Activated effector memory CD4-positive, alpha-beta T cell treated with Interleukin-2 at 50 U/mL for 16 hours (primary cell): ENCODE data around the gene ANKRD63.

Source experiments
- DNase-seq: peaks from one replicate; pipeline ENCODE4 v3.0.0-alpha.2; 2020

ANKRD63 gene

DNA sequence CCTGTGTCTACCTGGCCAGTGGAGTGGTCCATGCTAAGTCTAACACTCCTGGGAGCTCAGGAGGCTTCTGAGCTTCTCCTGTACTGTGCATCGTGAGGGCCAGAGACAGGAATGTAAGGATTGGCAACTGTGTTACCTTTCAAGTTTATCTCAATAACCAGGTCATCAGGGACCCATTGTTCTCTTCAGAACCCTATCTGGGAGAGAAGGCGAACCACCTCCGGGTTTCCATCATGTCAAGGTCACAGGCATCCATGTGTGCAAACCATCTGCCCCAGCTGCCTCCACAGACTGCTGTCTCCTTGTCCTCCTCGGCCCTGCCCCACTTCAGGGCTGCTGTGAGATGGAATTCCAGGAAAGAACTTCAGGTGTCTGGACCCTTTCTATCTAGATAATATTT is 5.9 kb downstream of the ANKRD63 start:
- no peak for DNase-seq

DNA sequence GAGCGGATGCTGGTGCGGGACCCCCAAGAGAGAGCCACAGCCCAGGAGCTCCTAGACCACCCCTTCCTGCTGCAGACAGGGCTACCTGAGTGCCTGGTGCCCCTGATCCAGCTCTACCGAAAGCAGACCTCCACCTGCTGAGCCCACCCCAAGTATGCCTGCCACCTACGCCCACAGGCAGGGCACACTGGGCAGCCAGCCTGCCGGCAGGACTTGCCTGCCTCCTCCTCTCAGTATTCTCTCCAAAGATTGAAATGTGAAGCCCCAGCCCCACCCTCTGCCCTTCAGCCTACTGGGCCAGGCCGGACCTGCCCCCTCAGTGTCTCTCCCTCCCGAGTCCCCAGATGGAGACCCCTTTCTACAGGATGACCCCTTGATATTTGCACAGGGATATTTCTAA is 6.9 kb downstream of the ANKRD63 start:
- no peak for DNase-seq

DNA sequence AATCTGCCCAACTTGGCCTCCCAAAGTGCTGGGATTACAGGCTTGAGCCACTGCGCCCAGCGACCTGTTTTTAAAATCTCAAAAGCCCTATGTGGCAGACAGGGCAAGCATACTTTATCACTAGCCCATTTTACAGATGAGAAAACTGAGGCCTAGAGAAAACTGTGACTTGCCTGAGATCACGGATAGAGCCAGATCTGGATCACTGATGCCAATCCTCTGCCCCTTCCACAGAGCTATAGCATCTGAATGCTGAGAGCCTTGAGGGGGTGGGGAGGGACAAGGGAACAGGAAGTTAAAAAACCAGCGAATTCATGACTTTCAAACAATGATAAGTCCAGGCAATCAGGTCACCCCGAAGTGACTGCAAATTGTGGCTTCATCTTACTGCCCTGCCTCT is 7.3 kb downstream of the ANKRD63 start:
- no peak for DNase-seq

DNA sequence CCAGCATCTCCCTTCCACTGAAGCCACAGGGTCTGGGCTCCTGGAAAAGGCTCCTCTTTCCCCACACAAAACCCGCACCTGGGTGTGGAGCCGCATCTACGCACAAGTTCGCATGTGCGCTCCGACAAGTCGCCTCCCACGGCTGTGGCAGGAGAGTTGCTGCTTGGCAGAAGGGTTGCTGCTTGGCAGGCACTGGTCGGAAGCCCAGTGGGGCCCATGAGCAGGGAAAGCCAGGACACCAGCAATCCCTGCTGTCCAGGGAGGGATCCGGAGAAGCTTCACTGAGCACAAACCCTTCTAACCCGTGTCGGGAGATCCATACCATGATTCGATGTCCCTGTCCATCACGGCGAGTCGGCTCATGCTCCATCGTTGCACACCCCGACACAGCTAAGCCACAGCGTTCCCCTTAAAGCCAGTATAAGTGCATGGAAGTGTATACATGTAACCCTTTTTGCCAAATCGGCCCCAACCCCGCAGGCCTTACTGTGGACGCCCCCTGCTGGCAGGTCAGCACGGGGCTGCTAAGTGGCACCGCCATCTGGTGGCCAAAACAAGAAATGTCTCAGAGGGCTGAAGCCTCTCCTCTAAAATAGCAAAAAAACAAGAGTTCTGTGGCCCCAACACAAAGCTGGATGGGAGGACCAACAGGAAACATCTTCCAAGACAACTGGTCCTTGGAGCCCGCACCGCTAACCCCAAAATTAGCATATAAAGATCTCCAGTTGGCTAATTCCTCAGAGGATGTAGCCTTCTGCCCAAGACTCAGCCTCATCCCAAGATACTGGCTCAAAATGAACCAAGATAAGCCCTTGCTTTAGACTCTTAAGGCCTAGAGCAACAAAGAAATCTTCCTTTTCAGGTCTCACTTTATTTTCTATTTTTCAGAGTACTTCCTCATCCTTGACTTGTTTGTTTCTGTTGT is 8.3 kb downstream of the ANKRD63 start:
- DNase-seq, result peak; percentile 82

DNA sequence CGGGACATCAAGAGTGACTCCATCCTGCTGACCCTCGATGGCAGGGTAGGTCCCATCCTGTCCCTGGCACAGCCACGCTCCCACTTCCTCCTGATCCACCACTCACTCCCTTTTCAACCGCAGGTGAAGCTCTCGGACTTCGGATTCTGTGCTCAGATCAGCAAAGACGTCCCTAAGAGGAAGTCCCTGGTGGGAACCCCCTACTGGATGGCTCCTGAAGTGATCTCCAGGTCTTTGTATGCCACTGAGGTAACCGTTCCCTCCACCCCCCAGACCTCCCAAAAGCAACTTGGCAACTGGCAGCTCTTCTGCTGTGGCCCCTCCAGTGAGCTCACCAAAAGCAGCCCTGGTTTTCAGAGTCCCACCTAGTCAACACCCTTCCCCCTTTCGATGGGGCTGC is 9.4 kb downstream of the ANKRD63 start:
- no peak for DNase-seq

DNA sequence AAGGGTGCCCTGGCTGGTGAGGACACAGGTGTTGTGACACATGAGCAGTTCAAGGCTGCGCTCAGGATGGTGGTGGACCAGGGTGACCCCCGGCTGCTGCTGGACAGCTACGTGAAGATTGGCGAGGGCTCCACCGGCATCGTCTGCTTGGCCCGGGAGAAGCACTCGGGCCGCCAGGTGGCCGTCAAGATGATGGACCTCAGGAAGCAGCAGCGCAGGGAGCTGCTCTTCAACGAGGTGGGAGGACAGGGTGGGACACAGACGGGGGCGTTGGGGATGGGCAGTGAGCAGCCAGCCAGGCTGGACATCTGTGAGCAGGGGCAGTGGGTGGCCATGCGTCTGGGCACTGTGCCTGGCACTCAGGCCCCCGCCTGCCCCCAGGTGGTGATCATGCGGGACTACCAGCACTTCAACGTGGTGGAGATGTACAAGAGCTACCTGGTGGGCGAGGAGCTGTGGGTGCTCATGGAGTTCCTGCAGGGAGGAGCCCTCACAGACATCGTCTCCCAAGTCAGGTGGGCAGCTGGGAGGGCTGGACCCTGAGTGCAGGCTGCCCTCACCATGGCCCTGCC is 10.3 kb downstream of the ANKRD63 start:
- no peak for DNase-seq

DNA sequence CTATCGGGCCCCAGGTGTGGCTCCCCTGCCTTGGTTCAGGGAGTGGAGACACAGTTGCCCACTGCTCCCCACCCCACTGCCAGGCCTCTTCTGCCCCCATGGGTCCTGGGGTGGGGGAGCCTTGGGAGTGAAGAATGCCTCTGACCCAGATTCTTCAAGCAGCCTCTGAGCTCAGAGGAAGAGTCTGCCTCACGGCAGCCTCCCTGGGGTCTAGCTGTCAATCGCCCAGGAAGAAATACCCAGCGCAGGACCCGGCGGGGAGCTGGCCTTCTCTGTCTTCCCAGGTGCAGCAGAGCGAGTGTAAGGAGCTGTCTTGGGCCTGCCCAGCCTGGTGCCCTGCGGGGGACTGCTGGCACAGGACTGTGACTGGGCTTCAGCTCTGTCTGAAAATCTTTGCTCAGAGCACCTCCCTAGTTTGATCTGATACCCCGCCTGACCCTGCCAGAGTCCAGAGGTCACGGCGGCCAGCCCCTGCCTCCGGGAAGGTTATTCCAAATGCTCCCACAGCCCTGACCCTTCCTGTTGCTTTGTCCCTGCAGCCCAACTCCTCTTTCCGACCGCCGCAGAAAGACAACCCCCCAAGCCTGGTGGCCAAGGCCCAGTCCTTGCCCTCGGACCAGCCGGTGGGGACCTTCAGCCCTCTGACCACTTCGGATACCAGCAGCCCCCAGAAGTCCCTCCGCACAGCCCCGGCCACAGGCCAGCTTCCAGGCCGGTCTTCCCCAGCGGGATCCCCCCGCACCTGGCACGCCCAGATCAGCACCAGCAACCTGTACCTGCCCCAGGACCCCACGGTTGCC is 11.0 kb downstream of the ANKRD63 start:
- no peak for DNase-seq

DNA sequence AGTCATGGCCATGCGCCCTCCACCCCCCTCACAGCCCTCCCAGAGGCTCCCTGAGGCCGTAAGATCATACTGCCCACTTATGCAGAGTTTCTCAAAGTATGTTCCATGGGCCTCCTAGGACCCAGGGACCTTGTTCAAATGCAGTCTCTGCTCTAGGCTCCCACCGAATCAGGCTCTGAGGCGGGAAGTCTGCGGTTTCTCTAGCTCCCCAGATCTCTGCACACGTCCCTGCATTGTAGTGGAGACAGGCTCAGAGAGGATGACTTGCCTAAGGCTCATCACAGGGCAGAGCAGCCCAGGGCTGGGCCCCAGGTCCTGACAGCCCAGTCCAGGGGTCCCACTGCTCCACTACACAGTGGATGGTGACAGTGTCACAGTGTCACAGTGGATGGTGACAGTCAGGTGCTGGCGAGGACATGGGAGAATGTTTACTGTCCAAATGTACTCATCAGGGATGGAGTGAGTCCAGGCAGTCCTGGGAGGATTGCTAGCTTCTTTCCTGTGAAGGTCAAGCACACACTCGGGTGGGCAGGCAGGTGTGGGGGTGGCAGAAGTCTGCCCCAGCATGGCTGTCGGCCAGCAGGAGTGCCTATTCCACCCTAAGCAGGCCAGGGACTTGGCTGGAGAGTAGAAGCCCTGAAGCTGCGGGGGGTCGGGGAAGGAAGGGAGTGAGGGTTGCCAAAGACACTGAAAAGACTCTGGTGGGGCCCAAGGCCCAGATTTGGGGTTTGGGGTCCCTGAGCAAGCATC is 12.4 kb downstream of the ANKRD63 start:
- DNase-seq, result no peak

DNA sequence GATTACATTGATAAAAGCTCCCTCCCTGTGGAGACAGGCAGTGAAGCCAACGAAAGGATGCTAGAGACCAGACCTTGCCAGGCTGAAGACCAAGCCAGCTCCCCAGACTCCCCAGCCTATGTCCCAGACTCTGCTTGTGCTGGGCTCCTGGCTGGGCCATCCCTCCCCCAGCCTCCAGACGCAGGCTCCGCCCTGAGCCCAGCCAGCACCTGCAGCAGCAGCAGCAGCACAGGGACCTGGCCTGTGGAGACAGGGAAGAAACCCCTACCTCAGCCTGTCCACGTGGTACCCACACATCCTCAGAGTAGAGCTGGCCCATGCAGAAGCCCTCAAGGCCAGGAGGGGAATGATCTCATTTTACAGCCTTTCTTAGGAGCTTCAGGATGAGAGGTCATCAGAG is 13.3 kb downstream of the ANKRD63 start:
- DNase-seq, result no peak

DNA sequence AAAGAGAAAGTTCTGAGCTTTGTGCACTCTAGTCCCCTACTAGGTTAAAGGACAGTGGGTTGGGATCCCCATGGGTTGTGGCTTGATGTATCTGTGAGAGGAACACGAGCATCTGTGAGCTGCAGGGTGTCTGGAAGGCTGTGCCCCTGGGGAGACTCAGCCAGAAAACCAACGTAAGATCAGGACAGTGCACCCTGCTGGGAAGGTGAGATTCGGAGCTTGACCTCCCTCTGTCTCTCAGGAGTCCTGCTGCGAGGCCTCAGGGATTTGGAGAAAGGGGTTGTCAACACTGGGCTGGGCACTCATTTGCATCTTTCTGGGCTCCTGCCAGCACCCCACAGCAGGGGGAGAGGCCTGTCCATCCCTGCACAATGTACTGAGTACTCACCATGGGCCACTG is 15.2 kb downstream of the ANKRD63 start:
- DNase-seq, result no peak

DNA sequence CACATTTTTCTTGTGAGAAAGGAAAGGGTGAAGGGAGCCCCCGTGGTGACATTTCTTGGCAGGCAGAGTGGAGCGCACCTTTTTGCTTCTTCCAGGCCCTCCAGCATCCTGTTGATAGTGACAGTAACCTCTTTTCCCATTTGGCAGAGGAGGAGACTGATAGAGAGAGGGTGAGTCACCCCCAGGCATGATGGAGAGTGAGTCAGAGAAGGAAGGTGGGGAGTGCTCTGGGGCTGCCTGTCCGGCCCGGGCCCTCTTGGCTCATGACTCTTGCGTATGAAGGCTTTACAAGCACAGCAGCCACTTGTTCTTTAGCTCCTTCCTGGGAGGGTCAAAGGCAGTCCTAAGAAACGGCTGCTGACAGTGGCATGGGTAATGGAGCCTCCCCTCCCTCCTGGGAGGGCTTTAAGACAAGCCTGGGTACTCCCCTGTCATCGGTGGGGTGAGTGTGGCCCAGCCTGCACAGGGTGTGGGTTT is 16.0 kb downstream of the ANKRD63 start:
- DNase-seq, result no peak

DNA sequence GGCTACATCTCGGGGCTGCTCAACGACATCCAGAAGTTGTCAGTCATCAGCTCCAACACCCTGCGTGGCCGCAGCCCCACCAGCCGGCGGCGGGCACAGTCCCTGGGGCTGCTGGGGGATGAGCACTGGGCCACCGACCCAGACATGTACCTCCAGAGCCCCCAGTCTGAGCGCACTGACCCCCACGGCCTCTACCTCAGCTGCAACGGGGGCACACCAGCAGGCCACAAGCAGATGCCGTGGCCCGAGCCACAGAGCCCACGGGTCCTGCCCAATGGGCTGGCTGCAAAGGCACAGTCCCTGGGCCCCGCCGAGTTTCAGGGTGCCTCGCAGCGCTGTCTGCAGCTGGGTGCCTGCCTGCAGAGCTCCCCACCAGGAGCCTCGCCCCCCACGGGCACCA is 17.0 kb downstream of the ANKRD63 start:
- DNase-seq, result no peak

DNA sequence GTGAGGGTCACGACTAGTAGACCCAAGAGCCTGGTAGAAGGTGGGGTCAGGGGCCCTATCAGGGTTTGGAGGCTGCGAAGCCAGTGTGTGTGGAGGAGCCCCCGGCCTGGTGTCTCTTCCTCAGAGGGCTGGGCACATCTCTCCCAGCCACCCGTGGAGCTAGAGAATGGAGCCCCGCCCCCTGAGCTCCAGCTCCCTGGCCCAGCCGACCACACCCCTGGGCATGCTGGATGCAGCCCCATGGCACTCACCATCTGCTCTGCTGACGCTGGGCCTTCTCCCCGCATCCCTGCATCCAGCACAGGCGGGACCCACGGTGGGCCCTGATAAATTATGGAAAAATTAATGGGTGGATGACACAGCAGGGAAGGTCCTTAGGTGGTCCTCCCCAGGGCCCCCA is 17.5 kb downstream of the ANKRD63 start:
- DNase-seq, result no peak

DNA sequence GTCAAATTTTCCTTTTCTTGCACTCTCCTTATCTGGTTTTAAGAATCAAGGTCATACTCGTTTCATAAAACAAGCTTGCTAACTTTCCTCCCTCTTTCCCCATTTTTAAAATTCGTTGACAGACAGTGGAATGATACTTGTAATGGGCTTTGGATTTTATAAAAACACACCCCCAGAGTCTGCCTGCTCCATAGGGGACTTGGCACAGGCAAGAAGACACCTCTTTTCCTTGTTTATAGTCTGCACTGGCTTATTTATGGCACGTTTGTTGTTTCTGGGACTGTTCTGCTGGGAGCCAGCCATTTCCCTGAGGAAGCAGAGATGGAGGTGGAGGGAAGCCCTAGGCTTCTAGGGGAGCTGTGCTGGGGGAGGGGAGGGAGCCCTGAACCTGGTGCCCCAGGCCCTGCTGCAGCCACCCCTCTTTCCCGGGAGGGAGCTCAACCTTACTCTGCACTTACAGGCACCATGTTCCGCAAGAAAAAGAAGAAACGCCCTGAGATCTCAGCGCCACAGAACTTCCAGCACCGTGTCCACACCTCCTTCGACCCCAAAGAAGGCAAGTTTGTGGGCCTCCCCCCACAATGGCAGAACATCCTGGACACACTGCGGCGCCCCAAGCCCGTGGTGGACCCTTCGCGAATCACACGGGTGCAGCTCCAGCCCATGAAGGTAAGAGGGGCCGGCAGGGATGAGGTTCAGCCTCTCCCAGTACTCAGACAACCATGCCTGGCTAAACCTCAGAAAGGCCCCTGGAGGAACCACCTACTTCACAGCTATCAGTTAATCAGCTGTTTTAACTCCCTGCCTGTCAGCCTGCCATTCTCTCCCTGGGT is 18.3 kb downstream of the ANKRD63 start:
- DNase-seq, result no peak

DNA sequence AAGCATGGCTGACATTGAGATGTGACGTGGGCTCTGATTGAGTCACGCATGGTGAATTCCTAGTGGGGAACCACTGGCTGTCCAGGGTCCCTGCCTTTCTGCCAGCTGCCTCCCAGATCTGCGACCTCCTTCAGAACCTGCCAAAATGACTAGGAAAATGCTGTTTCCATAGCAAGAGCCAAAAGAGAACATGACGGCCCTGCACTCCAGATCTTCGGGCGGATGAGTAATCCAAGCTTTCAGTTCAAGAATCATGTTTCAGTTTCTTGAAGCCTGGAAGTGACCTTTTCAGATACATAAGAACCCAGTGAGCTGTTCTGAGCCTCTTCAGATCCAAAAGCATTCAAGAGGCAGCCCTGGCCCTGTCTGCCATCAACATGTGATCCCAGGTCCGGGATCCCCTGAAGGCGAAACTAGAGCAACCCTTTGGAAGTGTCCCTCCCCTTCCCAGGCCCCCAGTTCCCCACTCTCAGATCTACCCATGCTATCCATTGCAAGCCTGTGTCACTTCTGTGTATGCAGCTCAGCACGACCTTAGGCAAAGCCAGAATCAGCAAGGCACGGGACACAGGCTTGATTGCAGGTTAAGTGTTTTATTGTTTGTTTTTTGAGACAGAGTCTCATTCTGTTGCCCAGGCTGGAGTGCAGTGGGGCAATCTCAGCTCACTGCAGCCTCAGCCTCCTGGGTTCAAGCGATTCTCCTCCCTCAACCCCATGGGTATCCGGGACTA is 19.7 kb downstream of the ANKRD63 start:
- no peak for DNase-seq

DNA sequence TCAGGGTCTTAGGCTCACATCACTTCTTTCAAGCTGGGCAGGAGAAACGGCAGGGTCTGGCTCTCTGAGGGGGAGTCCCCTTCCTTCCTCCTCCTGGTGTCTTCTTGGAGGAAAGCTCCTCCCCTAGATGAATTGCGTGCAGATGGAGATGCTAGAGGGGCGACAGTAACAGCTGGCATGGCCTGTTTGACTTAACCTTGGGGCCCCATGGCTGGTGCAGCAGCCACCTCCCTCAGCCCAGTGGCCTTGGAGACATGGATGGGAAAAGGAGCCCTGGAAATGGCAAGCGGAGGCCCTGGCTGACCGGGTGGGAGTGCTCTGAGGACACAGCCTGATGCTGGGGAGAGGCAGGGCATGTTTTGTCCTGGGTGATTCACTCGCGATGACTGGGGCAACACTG is 23.8 kb downstream of the ANKRD63 start:
- DNase-seq, result no peak

DNA sequence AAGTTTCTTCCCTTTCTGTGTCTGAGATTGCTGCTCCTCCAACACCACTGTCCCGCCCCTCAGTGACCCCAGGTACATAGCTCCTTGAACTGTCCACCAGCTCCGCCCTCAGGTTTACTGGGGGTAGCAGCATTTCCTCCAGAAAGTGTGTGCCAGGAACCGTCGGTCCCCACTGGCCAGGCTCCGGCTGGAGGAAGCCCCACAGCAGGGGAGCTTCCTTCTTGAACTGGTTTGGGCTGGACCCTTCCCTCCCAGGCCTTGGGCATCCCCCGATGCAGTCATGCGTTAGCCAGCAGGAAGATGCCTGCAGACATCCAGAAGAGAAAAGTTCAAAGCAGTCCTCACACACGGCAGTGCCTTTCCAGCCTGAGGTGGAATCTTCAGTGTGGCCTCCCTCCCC is 24.3 kb downstream of the ANKRD63 start:
- DNase-seq, result no peak

DNA sequence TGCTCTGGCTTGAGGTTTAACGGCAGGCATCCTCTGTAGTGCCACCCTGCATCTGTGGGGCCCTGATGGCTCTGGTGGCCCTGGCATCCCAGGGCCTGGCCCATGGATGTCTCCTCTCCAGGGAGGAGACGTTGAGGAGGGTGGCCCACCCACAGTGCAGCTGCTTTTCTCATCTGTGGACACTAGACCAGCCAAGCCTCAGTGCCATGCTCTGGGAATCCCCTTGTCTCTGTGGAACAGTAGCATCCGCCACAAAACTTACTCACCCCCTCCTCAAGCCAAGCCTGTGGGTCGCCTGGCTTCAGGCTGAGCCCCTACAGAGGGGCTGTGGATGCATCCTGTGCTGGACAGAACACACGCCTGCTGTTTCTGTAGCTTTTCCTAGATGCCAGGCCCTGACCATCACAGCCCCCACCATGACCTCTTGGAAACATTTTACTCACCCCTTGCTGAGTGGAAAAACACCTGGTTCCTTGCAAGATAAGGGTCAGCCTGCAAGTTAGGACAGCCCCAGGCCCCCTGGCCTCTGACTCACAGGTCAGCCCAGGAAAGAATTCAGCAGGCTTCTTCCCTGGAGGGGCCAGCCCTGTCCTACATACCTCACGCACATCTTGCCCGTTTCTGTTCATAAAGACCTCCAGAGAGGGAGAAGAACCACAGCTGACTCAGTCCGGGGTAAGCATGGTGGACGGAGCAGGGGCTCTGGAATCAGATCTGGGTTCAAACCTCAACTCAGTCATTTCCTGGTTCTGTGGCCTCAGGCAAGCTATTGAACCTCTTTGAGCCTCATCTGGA is 25.0 kb downstream of the ANKRD63 start:
- no peak for DNase-seq

DNA sequence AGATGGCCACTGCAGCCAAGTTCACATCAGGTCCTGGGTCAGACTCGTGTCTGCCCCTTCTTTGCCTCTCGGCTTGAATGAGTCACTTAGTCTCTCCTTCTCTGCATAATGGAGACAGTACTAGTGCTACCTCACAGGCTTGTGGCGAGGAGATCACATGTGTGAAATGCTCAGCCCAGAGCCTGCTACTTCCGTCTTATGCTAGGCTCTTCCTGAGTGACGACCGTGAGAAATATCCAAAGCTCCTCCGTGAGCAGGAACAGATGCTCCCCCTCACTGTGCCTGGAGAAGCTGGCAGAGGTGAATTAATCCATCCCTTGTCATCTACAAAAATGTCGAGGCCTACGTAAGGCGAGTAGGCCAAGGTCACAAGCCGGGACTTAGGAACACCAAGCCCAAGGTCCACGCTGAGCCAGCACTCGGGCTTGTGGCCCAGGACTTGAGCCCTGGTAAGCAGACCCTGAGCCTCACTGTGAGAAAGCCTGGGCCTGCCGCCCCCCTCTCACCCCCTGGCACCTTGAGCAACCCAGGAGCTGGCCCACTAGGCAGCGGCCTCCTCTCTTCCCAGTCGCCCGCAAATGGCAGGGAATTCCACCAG is 26.1 kb downstream of the ANKRD63 start:
- DNase-seq, result no peak

DNA sequence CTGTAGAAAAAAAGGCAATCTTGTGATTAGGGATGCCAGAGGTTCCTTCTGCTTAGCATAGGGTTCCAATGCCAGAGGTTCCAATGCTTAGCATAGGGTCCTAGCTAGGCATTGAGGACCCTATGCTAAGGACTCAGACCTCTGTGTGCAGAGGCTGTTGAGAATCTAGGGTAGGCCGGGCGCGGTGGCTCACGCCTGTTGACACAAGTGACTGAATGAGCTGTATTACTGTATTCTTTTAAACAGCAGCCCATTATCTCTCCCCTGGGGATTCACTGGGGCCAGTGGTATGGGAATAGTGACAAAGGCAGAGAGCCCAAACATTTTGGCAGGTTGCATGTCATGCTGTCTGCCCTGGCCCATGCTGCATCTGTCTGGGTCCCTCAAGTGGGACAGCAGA is 27.8 kb downstream of the ANKRD63 start:
- no peak for DNase-seq
